Left ventricle myocardium inferior (tissue), 1 donor: ENCODE results near the gene TBX4. TPM values are rescaled to one million over a fixed set of nuclear protein-coding genes. Genes with fewer than 3 reads are reported as not detected.
"Not testable (repeated sequence)": the region's sequence is repeated elsewhere in the genome, so short reads cannot be mapped to it uniquely, and the experiment has no call there.

Experiments
- DNase-seq: peaks from one replicate; pipeline ENCODE4 v3.0.0-alpha.2; 2020
- H3K27ac ChIP-seq: fragments of 200-600 bp; replicated peaks from 2 replicates; pipeline ENCODE4 v1.8.0; 2021
- H3K27me3 ChIP-seq: fragments of 200-600 bp; 2 replicates; pipeline ENCODE4 v1.8.0; 2021; ENCODE audit warnings: low read depth
- H3K36me3 ChIP-seq: fragments of 200-600 bp; 2 replicates; pipeline ENCODE4 v1.8.0; 2021
- H3K4me1 ChIP-seq: fragments of 200-600 bp; 2 replicates; pipeline ENCODE4 v1.8.0; 2021
- H3K4me3 ChIP-seq: fragments of 200-600 bp; 2 replicates; pipeline ENCODE4 v1.8.0; 2021; ENCODE audit warnings: mild to moderate bottlenecking, moderate library complexity
- H3K9me3 ChIP-seq: fragments of 200-600 bp; replicated peaks from 2 replicates; pipeline ENCODE4 v1.8.0; 2021
- CTCF ChIP-seq: fragments of 200-600 bp; IDR thresholded peaks from 2 replicates; pipeline ENCODE4 v1.8.0; 2021; ENCODE audit warnings: antibody characterized with exemption, mild to moderate bottlenecking, borderline replicate concordance
- intact Hi-C: fragments of 100-400 bp; cut with micrococcal nuclease; formaldehyde crosslinking; loops from one replicate; pipeline ENCODE4 v1.11.0; 2022
- total RNA-seq: library from RNA; stranded (reverse); fragmentation: NEBNext Ultra II Directional; extraction: Animal tissue kit (Norgen Biotek cat#: 25700); gene quantifications from one replicate; pipeline ENCODE4 v1.2.1, GENCODE V29; 2021
- donor health status: DM: no; HTN: yes; CAD: no; lungs with severe emphysema.

The TBX4 gene
- total RNA-seq, 1 donor from 2014 or later = not detected

- no peak for TF ChIP-seq CTCF
Observed at GRCh38 chr17:61444831-61445230, 7.4 kb upstream of the TBX4 start.

GRCh38 chr17:61447358-61447757, 4.9 kb upstream of the TBX4 start:
- H3K4me3 ChIP-seq = no peak overlapping the region
- H3K9me3 ChIP-seq = no peaks in the 10 kb centered on the region
- intact Hi-C loops = no loop called here
- H3K27ac ChIP-seq = no peak overlapping the region
- H3K4me1 ChIP-seq = peaks cover 11% of the 10 kb centered on the region
- no peak for DNase-seq
- H3K36me3 ChIP-seq = no peaks in the 10 kb centered on the region
- peaks cover 98% of the 10 kb centered on the region for H3K27me3 ChIP-seq
- no peak for TF ChIP-seq CTCF

More at GRCh38 chr17:61444831-61445230, 7.4 kb upstream of the TBX4 start:
- Histone ChIP-seq H3K27me3 (peaks cover 97% of the 10 kb centered on the region), H3K4me1 (no peaks in the 10 kb centered on the region), H3K4me3 (no peak overlapping the region), H3K9me3 (no peaks in the 10 kb centered on the region), H3K36me3 (no peaks in the 10 kb centered on the region), H3K27ac (no peak overlapping the region)
- intact Hi-C loops = no loop called here
- DNase-seq = no peak

- no peak for DNase-seq
- Histone ChIP-seq H3K36me3 (no peaks in the 10 kb centered on the region), H3K27ac (no peak overlapping the region), H3K27me3 (peaks cover 98% of the 10 kb centered on the region), H3K4me1 (peaks cover 16% of the 10 kb centered on the region), H3K9me3 (no peaks in the 10 kb centered on the region), H3K4me3 (no peak overlapping the region)
- TF ChIP-seq CTCF = no peak
- intact Hi-C loops = no loop called here
Observed at GRCh38 chr17:61448042-61448441, 4.2 kb upstream of the TBX4 start.

- H3K36me3 ChIP-seq, H3K9me3 ChIP-seq, H3K27ac ChIP-seq, intact Hi-C loops, H3K4me3 ChIP-seq, DNase-seq: not testable (repeated sequence)
- peaks cover 18% of the 10 kb centered on the region for H3K4me1 ChIP-seq
- peaks cover 98% of the 10 kb centered on the region for H3K27me3 ChIP-seq
Observed at GRCh38 chr17:61449140-61449539, 3.1 kb upstream of the TBX4 start.

- no peaks in the 10 kb centered on the region for H3K36me3 ChIP-seq
- no peak overlapping the region for H3K27ac ChIP-seq
- no peak for DNase-seq
- intact Hi-C loops = no loop called here
- peaks cover 98% of the 10 kb centered on the region for H3K27me3 ChIP-seq
- TF ChIP-seq CTCF = no peak
- H3K4me1 ChIP-seq = peaks cover 27% of the 10 kb centered on the region
- no peak overlapping the region for H3K4me3 ChIP-seq
- H3K9me3 ChIP-seq = no peaks in the 10 kb centered on the region
Observed at GRCh38 chr17:61449707-61450640, 2.2 kb upstream of the TBX4 start.
